ENCODE data around the gene TPRG1.

GRCh38 chr3:189149203-189149602 is 22.6 kb upstream of the TPRG1 start:
- TF ChIP-seq, protein P1, sequence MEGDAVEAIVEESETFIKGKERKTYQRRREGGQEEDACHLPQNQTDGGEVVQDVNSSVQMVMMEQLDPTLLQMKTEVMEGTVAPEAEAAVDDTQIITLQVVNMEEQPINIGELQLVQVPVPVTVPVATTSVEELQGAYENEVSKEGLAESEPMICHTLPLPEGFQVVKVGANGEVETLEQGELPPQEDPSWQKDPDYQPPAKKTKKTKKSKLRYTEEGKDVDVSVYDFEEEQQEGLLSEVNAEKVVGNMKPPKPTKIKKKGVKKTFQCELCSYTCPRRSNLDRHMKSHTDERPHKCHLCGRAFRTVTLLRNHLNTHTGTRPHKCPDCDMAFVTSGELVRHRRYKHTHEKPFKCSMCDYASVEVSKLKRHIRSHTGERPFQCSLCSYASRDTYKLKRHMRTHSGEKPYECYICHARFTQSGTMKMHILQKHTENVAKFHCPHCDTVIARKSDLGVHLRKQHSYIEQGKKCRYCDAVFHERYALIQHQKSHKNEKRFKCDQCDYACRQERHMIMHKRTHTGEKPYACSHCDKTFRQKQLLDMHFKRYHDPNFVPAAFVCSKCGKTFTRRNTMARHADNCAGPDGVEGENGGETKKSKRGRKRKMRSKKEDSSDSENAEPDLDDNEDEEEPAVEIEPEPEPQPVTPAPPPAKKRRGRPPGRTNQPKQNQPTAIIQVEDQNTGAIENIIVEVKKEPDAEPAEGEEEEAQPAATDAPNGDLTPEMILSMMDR (conservative IDR thresholded peaks at IDR 0.05; ENCODE audit: low read depth, low read length) = no peak
- no peak for TF ChIP-seq EZH2 (IDR thresholded peaks at IDR 0.05; ENCODE audit: borderline replicate concordance, low read depth, low read length, poor library complexity, severe bottlenecking)

All from A673 (cell line).